ENCODE data around the gene ATP6AP1.
A peak's percentile ranks its signal among the peaks of the same experiment; 100 is the strongest.

ATP6AP1 gene, protein sequence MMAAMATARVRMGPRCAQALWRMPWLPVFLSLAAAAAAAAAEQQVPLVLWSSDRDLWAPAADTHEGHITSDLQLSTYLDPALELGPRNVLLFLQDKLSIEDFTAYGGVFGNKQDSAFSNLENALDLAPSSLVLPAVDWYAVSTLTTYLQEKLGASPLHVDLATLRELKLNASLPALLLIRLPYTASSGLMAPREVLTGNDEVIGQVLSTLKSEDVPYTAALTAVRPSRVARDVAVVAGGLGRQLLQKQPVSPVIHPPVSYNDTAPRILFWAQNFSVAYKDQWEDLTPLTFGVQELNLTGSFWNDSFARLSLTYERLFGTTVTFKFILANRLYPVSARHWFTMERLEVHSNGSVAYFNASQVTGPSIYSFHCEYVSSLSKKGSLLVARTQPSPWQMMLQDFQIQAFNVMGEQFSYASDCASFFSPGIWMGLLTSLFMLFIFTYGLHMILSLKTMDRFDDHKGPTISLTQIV

DNA sequence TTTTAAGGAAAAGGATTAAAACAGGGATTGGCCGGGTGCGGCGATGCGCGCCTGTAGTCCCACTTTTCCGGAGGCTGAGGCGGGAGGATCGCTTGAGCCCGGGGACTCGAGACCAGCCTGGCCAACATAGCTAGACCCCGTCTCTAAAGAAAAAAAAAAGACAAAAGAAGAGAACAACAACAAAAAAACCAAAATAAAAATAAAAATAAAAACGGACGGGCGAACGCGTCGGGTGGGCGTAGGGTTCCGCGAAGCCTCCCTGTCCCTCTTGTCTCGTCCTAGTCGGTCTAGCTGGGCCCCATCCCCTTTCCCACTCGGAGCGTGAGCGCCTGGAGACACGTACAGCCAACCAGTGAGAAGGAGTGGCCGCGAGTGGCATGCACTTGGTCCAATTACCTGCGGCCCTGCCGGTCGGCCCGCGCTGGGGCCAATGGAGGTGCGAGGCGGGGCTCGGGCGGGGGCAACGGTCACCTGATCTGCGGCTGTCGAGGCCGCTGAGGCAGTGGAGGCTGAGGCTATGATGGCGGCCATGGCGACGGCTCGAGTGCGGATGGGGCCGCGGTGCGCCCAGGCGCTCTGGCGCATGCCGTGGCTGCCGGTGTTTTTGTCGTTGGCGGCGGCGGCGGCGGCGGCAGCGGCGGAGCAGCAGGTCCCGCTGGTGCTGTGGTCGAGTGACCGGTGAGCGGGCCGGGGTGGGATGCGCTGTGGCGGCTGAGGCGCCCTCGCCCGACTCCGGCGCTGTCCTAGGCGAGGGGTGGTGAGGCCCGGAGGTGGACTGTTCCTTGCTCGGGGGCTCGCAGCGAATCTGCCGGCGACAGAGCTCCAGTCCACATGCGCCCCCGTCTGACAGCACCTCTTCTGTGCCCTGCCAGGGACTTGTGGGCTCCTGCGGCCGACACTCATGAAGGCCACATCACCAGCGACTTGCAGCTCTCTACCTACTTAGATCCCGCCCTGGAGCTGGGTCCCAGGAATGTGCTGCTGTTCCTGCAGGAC is at the start of gene ATP6AP1:
ATP6AP1 (plus strand) TSS at position 502 of the 996 bp plus-strand sequence; CDS start at position 518, 16 bp downstream.
- Histone ChIP-seq H3K9me3 (ENCODE audit: control insufficient read depth in 2 of 2, low read length in 2 of 2) (no peaks in the 10 kb centered on the region), H3K9ac (ENCODE audit: low read length in 2 of 2) (peak within 1 kb of the TSS; percentile 55 to 69), H3K4me1 (ENCODE audit: control insufficient read depth, insufficient read depth, low read length) (peaks cover 7% of the 10 kb centered on the region)

DNA sequence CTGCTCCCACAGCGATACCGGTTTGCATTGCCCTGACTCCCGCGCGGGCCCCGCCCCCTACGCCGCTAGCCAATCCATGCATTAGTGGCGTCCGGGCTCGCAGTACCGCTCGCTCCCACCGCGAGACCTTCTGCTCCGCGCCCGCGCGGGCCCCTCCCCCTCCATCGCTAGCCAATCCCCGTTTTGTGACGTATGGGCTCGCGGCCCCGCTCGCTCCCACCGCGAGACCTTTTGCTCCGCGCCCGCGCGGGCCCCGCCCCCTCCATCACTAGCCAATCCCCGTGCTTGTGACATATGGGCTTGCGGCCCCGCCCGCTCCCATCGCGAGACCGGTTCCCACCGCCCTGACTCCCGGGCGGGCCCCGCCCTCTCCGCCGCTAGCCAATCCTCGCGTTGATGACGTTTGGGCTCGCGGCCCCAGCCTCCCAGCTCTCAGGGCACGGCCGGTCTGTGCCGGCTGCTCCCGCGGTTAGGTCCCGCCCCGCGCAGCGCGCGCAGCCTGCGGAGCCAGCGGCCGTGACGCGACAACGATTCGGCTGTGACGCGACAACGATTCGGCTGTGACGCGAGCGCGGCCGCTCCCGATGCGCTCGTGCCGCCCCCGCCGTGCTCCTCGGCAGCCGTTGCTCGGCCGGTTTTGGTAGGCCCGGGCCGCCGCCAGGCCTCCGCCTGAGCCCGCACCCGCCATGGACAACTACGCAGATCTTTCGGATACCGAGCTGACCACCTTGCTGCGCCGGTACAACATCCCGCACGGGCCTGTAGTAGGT is 49.5 kb upstream of the ATP6AP1 start, which contains the start of gene EMD:
EMD (plus strand) TSS at position 497 of the 770 bp plus-strand sequence; CDS start at position 687, 190 bp downstream.
- Histone ChIP-seq H3K9me3 (ENCODE audit: control insufficient read depth in 2 of 2, low read length in 2 of 2) (no peaks in the 10 kb centered on the region), H3K27me3 (ENCODE audit: control insufficient read depth in 1 of 2, insufficient read depth in 2 of 2, low read length in 2 of 2) (peaks cover 0 to 10% of the 10 kb centered on the region in 2 donors), H3K4me3 (ENCODE audit: low read length in 2 of 2) (peak within 1 kb of the TSS; percentile 71 to 76), H3K36me3 (ENCODE audit: control insufficient read depth in 2 of 2, insufficient read depth in 2 of 2, low read length in 2 of 2) (no peaks in the 10 kb centered on the region), H3K9ac (ENCODE audit: low read length in 2 of 2) (peak within 1 kb of the TSS; percentile 93 to 96), H3K27ac (ENCODE audit: low read length) (peak within 1 kb of the TSS; percentile 98), H3K4me1 (ENCODE audit: control insufficient read depth, insufficient read depth, low read length) (peaks cover 44% of the 10 kb centered on the region)

More for the DNA sequence above, at the start of gene ATP6AP1:
- H3K27me3 ChIP-seq (ENCODE audit: control insufficient read depth in 1 of 2, insufficient read depth in 2 of 2, low read length in 2 of 2): no peaks in the 10 kb centered on the region
- H3K4me3 ChIP-seq (ENCODE audit: low read length in 2 of 2): peak within 1 kb of the TSS; percentile 71 to 76
- peaks cover 0 to 4% of the 10 kb centered on the region in 2 donors for H3K36me3 ChIP-seq (ENCODE audit: control insufficient read depth in 2 of 2, insufficient read depth in 2 of 2, low read length in 2 of 2)
- peak within 1 kb of the TSS; percentile 41 for H3K27ac ChIP-seq (ENCODE audit: low read length)

DNA sequence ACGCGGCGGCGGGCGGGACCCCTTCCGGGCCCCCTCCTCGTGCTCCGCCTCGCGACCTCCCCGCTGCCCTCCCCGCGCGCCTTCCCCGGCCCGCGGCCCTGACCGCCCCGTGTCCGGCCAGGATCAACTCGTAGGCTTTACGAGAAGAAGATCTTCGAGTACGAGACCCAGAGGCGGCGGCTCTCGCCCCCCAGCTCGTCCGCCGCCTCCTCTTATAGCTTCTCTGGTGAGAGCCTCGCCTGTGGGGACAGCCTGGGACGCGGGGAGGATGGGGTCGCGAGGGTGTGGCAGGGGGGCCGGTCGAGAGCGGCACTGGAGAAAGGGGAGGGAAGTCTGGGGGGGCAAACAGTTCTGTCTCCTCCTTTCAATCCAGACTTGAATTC is 48.9 kb upstream of the ATP6AP1 start:
- peak overlapping the region; percentile 98 for H3K27ac ChIP-seq (ENCODE audit: low read length)
- H3K36me3 ChIP-seq (ENCODE audit: control insufficient read depth in 2 of 2, insufficient read depth in 2 of 2, low read length in 2 of 2): no peaks in the 10 kb centered on the region
- H3K27me3 ChIP-seq (ENCODE audit: control insufficient read depth in 1 of 2, insufficient read depth in 2 of 2, low read length in 2 of 2): peaks cover 0 to 13% of the 10 kb centered on the region in 2 donors
- no peaks in the 10 kb centered on the region for H3K9me3 ChIP-seq (ENCODE audit: control insufficient read depth in 2 of 2, low read length in 2 of 2)
- peaks cover 49% of the 10 kb centered on the region for H3K4me1 ChIP-seq (ENCODE audit: control insufficient read depth, insufficient read depth, low read length)
- H3K4me3 ChIP-seq (ENCODE audit: low read length in 2 of 2): peak overlapping the region; percentile 71 to 76
- peak overlapping the region; percentile 93 to 96 for H3K9ac ChIP-seq (ENCODE audit: low read length in 2 of 2)

GRCh38 chrX:154380153-154380552 is 48.3 kb upstream of the ATP6AP1 start:
- peak overlapping the region; percentile 98 for H3K27ac ChIP-seq (ENCODE audit: low read length)
- no peaks in the 10 kb centered on the region for H3K9me3 ChIP-seq (ENCODE audit: control insufficient read depth in 2 of 2, low read length in 2 of 2)
- peaks cover 46% of the 10 kb centered on the region for H3K4me1 ChIP-seq (ENCODE audit: control insufficient read depth, insufficient read depth, low read length)
- peak overlapping the region; percentile 71 to 76 for H3K4me3 ChIP-seq (ENCODE audit: low read length in 2 of 2)
- H3K36me3 ChIP-seq (ENCODE audit: control insufficient read depth in 2 of 2, insufficient read depth in 2 of 2, low read length in 2 of 2): no peaks in the 10 kb centered on the region
- peak overlapping the region; percentile 93 to 96 for H3K9ac ChIP-seq (ENCODE audit: low read length in 2 of 2)
- H3K27me3 ChIP-seq (ENCODE audit: control insufficient read depth in 1 of 2, insufficient read depth in 2 of 2, low read length in 2 of 2): peaks cover 0 to 14% of the 10 kb centered on the region in 2 donors

DNA sequence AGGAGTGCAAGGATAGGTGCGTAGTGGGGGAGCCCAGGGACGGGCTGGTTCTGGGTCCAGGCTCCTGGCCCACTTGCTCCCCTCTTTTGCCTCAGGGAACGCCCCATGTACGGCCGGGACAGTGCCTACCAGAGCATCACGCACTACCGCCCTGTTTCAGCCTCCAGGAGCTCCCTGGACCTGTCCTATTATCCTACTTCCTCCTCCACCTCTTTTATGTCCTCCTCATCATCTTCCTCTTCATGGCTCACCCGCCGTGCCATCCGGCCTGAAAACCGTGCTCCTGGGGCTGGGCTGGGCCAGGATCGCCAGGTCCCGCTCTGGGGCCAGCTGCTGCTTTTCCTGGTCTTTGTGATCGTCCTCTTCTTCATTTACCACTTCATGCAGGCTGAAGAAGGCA is 47.7 kb upstream of the ATP6AP1 start:
- peak overlapping the region; percentile 93 to 96 for H3K9ac ChIP-seq (ENCODE audit: low read length in 2 of 2)
- H3K36me3 ChIP-seq (ENCODE audit: control insufficient read depth in 2 of 2, insufficient read depth in 2 of 2, low read length in 2 of 2): no peaks in the 10 kb centered on the region
- peak overlapping the region; percentile 71 to 76 for H3K4me3 ChIP-seq (ENCODE audit: low read length in 2 of 2)
- H3K27me3 ChIP-seq (ENCODE audit: control insufficient read depth in 1 of 2, insufficient read depth in 2 of 2, low read length in 2 of 2): peaks cover 0 to 14% of the 10 kb centered on the region in 2 donors
- peak overlapping the region; percentile 98 for H3K27ac ChIP-seq (ENCODE audit: low read length)
- no peaks in the 10 kb centered on the region for H3K9me3 ChIP-seq (ENCODE audit: control insufficient read depth in 2 of 2, low read length in 2 of 2)
- H3K4me1 ChIP-seq (ENCODE audit: control insufficient read depth, insufficient read depth, low read length): peaks cover 46% of the 10 kb centered on the region

GRCh38 chrX:154381271-154381670 is 47.2 kb upstream of the ATP6AP1 start:
- no peaks in the 10 kb centered on the region for H3K36me3 ChIP-seq (ENCODE audit: control insufficient read depth in 2 of 2, insufficient read depth in 2 of 2, low read length in 2 of 2)
- no peak overlapping the region for H3K9ac ChIP-seq (ENCODE audit: low read length in 2 of 2)
- H3K4me1 ChIP-seq (ENCODE audit: control insufficient read depth, insufficient read depth, low read length): peaks cover 45% of the 10 kb centered on the region
- H3K9me3 ChIP-seq (ENCODE audit: control insufficient read depth in 2 of 2, low read length in 2 of 2): no peaks in the 10 kb centered on the region
- H3K4me3 ChIP-seq (ENCODE audit: low read length in 2 of 2): no peak overlapping the region
- H3K27me3 ChIP-seq (ENCODE audit: control insufficient read depth in 1 of 2, insufficient read depth in 2 of 2, low read length in 2 of 2): peaks cover 0 to 14% of the 10 kb centered on the region in 2 donors
- no peak overlapping the region for H3K27ac ChIP-seq (ENCODE audit: low read length)

DNA sequence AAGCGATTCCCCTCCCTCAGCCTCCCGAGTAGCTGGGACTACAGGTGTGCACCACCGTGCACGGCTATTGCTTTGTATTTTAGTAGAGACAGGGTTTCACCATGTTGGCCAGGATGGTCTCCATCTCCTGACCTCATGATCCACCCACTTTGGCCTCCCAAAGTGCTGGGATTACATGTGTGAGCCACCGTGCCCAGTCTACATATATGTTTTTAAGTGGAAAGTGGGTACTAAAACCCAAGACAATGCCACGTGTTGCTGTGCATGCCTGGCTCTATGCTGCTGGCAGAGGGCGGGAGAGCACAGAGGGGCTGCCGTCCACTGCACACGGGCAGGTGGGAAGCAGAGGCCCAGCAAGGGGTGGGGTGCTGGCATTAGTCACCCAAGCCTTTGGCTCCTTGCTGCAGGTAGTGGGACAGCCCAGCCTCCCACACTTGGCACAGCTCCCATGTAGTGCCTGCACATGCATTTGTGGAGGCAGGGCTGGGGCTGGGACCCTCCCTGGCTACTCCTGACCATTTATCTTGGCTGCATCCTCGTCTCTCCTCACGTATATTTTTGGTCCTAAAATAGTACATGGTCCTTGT is 45.9 kb upstream of the ATP6AP1 start:
- no peak overlapping the region for H3K4me3 ChIP-seq (ENCODE audit: low read length in 2 of 2)

GRCh38 chrX:154383359-154384283 is 44.9 kb upstream of the ATP6AP1 start:
- H3K36me3 ChIP-seq (ENCODE audit: control insufficient read depth in 2 of 2, insufficient read depth in 2 of 2, low read length in 2 of 2): no peaks in the 10 kb centered on the region
- H3K27ac ChIP-seq (ENCODE audit: low read length): peak overlapping the region; percentile 31

More for the DNA sequence above, 45.9 kb upstream of the ATP6AP1 start:
- Histone ChIP-seq H3K27ac (ENCODE audit: low read length) (no peak overlapping the region), H3K36me3 (ENCODE audit: control insufficient read depth in 2 of 2, insufficient read depth in 2 of 2, low read length in 2 of 2) (no peaks in the 10 kb centered on the region), H3K27me3 (ENCODE audit: control insufficient read depth in 1 of 2, insufficient read depth in 2 of 2, low read length in 2 of 2) (peaks cover 0 to 8% of the 10 kb centered on the region in 2 donors), H3K4me1 (ENCODE audit: control insufficient read depth, insufficient read depth, low read length) (peaks cover 37% of the 10 kb centered on the region), H3K9me3 (ENCODE audit: control insufficient read depth in 2 of 2, low read length in 2 of 2) (no peaks in the 10 kb centered on the region), H3K9ac (ENCODE audit: low read length in 2 of 2) (no peak overlapping the region)

GRCh38 chrX:154384284-154384892 is 44.1 kb upstream of the ATP6AP1 start:
- H3K27me3 ChIP-seq (ENCODE audit: control insufficient read depth in 1 of 2, insufficient read depth in 2 of 2, low read length in 2 of 2): peaks cover 0 to 8% of the 10 kb centered on the region in 2 donors
- no peaks in the 10 kb centered on the region for H3K36me3 ChIP-seq (ENCODE audit: control insufficient read depth in 2 of 2, insufficient read depth in 2 of 2, low read length in 2 of 2)
- H3K27ac ChIP-seq (ENCODE audit: low read length): peak overlapping the region; percentile 11
- H3K9ac ChIP-seq (ENCODE audit: low read length in 2 of 2): no peak overlapping the region
- H3K9me3 ChIP-seq (ENCODE audit: control insufficient read depth in 2 of 2, low read length in 2 of 2): no peaks in the 10 kb centered on the region
- no peak overlapping the region for H3K4me3 ChIP-seq (ENCODE audit: low read length in 2 of 2)
- peaks cover 29% of the 10 kb centered on the region for H3K4me1 ChIP-seq (ENCODE audit: control insufficient read depth, insufficient read depth, low read length)

More at GRCh38 chrX:154383359-154384283, 44.9 kb upstream of the ATP6AP1 start:
- no peak overlapping the region for H3K9ac ChIP-seq (ENCODE audit: low read length in 2 of 2)
- no peaks in the 10 kb centered on the region for H3K9me3 ChIP-seq (ENCODE audit: control insufficient read depth in 2 of 2, low read length in 2 of 2)
- H3K4me3 ChIP-seq (ENCODE audit: low read length in 2 of 2): no peak overlapping the region
- peaks cover 29% of the 10 kb centered on the region for H3K4me1 ChIP-seq (ENCODE audit: control insufficient read depth, insufficient read depth, low read length)
- peaks cover 0 to 8% of the 10 kb centered on the region in 2 donors for H3K27me3 ChIP-seq (ENCODE audit: control insufficient read depth in 1 of 2, insufficient read depth in 2 of 2, low read length in 2 of 2)

All from stomach smooth muscle (tissue), 2 donors.